ENCODE data around the gene SLX4IP. TPM values are rescaled to one million over a fixed set of nuclear protein-coding genes. Genes with fewer than 3 reads are reported as not detected.

SLX4IP gene
- total and polyA plus RNA-seq, 7 donors, result 0.20 to 1.9 (median 0.86) TPM

DNA sequence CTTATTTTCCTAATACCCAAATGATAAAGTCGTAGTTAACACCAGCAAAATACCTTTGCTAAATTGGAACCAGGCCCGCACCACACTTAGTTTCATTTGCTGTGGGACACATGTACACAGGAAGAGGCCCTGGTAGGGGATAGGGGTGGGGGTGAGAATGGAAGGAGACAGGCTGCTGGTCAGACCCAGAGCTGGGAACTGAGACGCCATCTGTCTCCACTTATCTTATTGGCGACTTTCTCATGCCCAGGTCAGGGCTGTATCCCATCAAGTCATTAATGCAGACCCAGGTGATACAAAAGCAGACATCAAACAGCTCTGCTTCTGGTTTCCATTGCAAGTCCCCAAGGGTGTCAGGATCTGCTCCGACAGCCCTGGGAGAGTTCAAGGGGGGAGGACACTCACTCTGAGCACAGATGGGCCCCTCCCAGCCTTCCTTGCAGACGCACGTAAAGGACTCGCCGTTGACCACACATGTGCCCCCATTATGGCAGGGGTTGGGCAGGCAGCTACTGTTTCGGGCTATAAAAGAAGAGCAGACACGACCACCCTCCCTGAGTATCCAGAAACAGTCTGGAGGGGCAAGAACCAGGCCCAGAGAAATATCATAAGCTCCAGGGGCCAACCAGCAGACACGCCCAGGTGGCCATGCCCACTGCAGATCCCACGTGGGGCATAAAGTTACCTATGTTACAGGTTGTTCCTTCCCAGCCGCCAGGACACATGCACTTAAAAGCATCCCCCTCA is 209.5 kb downstream of the SLX4IP start:
- Histone ChIP-seq H3K9me3 (no peaks in the 10 kb centered on the region), H3K27ac (no peak overlapping the region), H3K4me3 (no peak overlapping the region), H3K36me3 (ENCODE audit: insufficient read depth in 1 of 2, low read depth in 1 of 2) (peaks cover 3 to 100% of the 10 kb centered on the region in 2 donors), H3K4me1 (peaks cover 19% of the 10 kb centered on the region), H3K27me3 (ENCODE audit: insufficient read depth in 3 of 3, low read length in 2 of 3) (no peaks in the 10 kb centered on the region)
- no peak for DNase-seq
- intact Hi-C loops (cut with DNase I), result no loop called here
- WGBS, 3 donors, result 80 to 85% (median 84%) methylated on average over 14 of the region's 14 CpGs
- TF ChIP-seq, protein P1, sequence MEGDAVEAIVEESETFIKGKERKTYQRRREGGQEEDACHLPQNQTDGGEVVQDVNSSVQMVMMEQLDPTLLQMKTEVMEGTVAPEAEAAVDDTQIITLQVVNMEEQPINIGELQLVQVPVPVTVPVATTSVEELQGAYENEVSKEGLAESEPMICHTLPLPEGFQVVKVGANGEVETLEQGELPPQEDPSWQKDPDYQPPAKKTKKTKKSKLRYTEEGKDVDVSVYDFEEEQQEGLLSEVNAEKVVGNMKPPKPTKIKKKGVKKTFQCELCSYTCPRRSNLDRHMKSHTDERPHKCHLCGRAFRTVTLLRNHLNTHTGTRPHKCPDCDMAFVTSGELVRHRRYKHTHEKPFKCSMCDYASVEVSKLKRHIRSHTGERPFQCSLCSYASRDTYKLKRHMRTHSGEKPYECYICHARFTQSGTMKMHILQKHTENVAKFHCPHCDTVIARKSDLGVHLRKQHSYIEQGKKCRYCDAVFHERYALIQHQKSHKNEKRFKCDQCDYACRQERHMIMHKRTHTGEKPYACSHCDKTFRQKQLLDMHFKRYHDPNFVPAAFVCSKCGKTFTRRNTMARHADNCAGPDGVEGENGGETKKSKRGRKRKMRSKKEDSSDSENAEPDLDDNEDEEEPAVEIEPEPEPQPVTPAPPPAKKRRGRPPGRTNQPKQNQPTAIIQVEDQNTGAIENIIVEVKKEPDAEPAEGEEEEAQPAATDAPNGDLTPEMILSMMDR (IDR thresholded peaks at IDR 0.05), result no peak
- ATAC-seq, result no peak

DNA sequence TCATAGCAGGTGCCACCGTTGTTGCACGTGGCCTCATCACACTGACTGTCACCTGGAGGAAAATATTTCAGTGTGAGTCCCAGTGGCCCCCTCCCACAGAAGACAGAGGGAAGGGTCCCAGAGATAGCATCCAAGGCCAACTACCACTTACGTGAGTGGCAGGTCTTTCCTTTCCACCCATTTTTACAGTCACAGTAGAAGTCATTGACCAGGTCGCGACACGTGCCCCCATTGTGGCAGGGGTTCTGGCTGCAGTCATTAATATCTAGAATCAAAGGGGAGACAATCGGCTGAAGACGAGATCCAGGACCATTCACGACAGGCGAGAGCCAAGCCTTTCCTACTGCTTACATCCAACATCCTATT is 210.1 kb downstream of the SLX4IP start:
- no peak for DNase-seq
- no peak for ATAC-seq
- Histone ChIP-seq H3K9me3 (no peaks in the 10 kb centered on the region), H3K4me3 (no peak overlapping the region), H3K27me3 (ENCODE audit: insufficient read depth in 3 of 3, low read length in 2 of 3) (no peaks in the 10 kb centered on the region), H3K4me1 (peaks cover 14% of the 10 kb centered on the region), H3K36me3 (ENCODE audit: insufficient read depth in 1 of 2, low read depth in 1 of 2) (peaks cover 3 to 100% of the 10 kb centered on the region in 2 donors), H3K27ac (no peak overlapping the region)
- intact Hi-C loops (cut with DNase I), result no loop called here
- TF ChIP-seq, protein P1 (IDR thresholded peaks at IDR 0.05), result no peak
- 87 to 91% (median 88%) methylated on average over 10 of the region's 10 CpGs for WGBS, 3 donors

DNA sequence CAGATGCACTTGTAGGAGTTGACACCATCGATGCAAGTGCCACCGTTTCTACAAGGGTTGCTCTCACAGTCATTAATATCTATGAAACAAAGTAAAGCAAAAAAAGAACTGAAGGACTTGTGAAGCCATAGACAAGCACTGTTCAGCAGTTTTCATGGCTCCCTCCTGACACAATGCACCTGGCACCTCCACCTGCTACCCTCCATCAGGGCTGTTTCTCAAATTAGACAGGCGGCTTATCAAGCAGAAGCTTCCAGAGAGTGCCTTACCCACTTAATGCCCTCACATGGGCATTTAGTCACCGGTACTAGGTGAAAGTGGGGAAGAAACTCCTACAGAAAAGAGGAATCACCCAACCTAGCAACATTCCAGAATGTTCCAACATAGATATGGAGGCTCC is 210.9 kb downstream of the SLX4IP start:
- DNase-seq (no peak), ATAC-seq (no peak)
- H3K27me3 ChIP-seq (ENCODE audit: insufficient read depth in 3 of 3, low read length in 2 of 3), result no peaks in the 10 kb centered on the region
- peaks cover 3 to 100% of the 10 kb centered on the region in 2 donors for H3K36me3 ChIP-seq (ENCODE audit: insufficient read depth in 1 of 2, low read depth in 1 of 2)
- H3K27ac ChIP-seq, result no peak overlapping the region
- H3K4me1 ChIP-seq, result peaks cover 6% of the 10 kb centered on the region
- no peak overlapping the region for H3K4me3 ChIP-seq
- intact Hi-C loops (cut with DNase I), result no loop called here
- TF ChIP-seq, protein P1 (IDR thresholded peaks at IDR 0.05), result no peak
- 55 to 67% (median 59%) methylated on average over 4 of the region's 4 CpGs for WGBS, 3 donors
- no peaks in the 10 kb centered on the region for H3K9me3 ChIP-seq

DNA sequence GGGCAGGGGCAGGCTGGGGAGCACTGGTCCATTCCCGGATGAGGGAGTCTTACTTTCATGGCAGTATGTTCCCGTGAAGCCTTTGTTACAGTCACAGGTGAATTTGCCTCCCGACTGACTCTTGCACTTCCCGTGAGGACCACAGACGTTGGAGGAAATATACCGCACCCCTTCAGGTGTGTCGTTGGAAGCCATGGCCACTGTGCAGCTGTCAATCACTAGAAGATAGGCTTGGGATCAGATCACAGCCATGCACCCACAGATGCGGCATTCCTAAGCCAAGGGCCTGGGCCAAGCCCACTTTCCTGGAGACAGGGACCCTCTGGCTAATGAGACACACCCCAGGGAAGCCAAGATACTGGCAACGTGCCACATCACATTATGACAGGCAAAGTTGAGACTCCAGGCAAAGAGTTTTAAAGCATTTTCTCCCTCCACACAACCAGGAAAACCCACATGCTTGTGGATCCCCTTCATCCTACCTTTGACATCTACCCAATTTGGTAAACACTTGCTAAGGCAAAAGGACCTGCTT is 211.8 kb downstream of the SLX4IP start:
- no peaks in the 10 kb centered on the region for H3K9me3 ChIP-seq
- no peak overlapping the region for H3K4me3 ChIP-seq
- peaks cover 6% of the 10 kb centered on the region for H3K4me1 ChIP-seq
- TF ChIP-seq, protein P1 (IDR thresholded peaks at IDR 0.05), result no peak
- DNase-seq (no peak), ATAC-seq (no peak)
- no peaks in the 10 kb centered on the region for H3K27me3 ChIP-seq (ENCODE audit: insufficient read depth in 3 of 3, low read length in 2 of 3)
- peaks cover 3 to 96% of the 10 kb centered on the region in 2 donors for H3K36me3 ChIP-seq (ENCODE audit: insufficient read depth in 1 of 2, low read depth in 1 of 2)
- WGBS, 3 donors, result 89 to 91% (median 91%) methylated on average over 9 of the region's 9 CpGs
- H3K27ac ChIP-seq, result no peak overlapping the region
- intact Hi-C loops (cut with DNase I), result no loop called here
